ENCODE data around the gene USP20. TPM values are rescaled to one million over a fixed set of nuclear protein-coding genes. Genes with fewer than 3 reads are reported as not detected.
"Not testable (repeated sequence)": the region's sequence is repeated elsewhere in the genome, so short reads cannot be mapped to it uniquely, and the experiment has no call there.

Gene USP20
- total and polyA plus RNA-seq, 8 donors: 7.3 to 52.1 (median 17.1) TPM

- intact Hi-C loops (cut with DNase I; ENCODE audit: low total_unique reads): loop anchor here (10.0 kb wide), 1 partner anchor 157 kb away; the partner anchor contains the start of gene FNBP1
- Histone ChIP-seq H3K4me1 (peaks cover 41 to 89% (median 54%) of the 10 kb centered on the region in 4 donors), H3K4me3 (peak overlapping the region; percentile 2 to 23 (median 13)), H3K36me3 (peaks cover 0 to 33% (median 18%) of the 10 kb centered on the region in 4 donors), H3K27ac (peak overlapping the region; percentile 32 to 92 (median 85)), H3K9me3 (no peaks in the 10 kb centered on the region), H3K27me3 (no peaks in the 10 kb centered on the region)
- peak in 1 of 2 donors; percentile 62 for DNase-seq
- 45 to 61% (median 56%) methylated on average over 27 of the region's 27 CpGs for WGBS, 5 donors
- TF ChIP-seq POLR2AphosphoS5 (IDR thresholded peaks at IDR 0.05) (peak in 2 of 3 donors; percentile 1 to 13), POLR2A (IDR thresholded peaks at IDR 0.05) (no peak), EP300 (IDR thresholded peaks at IDR 0.05) (no peak)
These were observed 52.4 kb downstream of the USP20 start for GRCh38 chr9:129887334-129888292.

- DNase-seq: peak; percentile 62 to 84
- H3K27me3 ChIP-seq: no peaks in the 10 kb centered on the region
- H3K27ac ChIP-seq: peak overlapping the region; percentile 32 to 92 (median 85)
- H3K36me3 ChIP-seq: peaks cover 0 to 33% (median 18%) of the 10 kb centered on the region in 4 donors
- intact Hi-C loops (cut with DNase I; ENCODE audit: low total_unique reads): loop anchor here (10.0 kb wide), 1 partner anchor 156 kb away; the partner anchor contains the start of gene FNBP1
- peak overlapping the region; percentile 2 to 23 (median 13) for H3K4me3 ChIP-seq
- no peaks in the 10 kb centered on the region for H3K9me3 ChIP-seq
- H3K4me1 ChIP-seq: peaks cover 46 to 95% (median 58%) of the 10 kb centered on the region in 4 donors
- WGBS, 5 donors: 62 to 74% (median 68%) methylated on average over 29 of the region's 29 CpGs
- TF ChIP-seq POLR2A (IDR thresholded peaks at IDR 0.05) (no peak), POLR2AphosphoS5 (IDR thresholded peaks at IDR 0.05) (peak in 2 of 3 donors; percentile 33 to 59)
These were observed 53.2 kb downstream of the USP20 start for GRCh38 chr9:129888293-129889121.

- no peak for DNase-seq
- Histone ChIP-seq H3K27me3 (no peaks in the 10 kb centered on the region), H3K4me3 (no peak overlapping the region), H3K4me1 (peaks cover 39 to 87% (median 50%) of the 10 kb centered on the region in 4 donors), H3K36me3 (peaks cover 0 to 36% (median 21%) of the 10 kb centered on the region in 4 donors), H3K9me3 (no peaks in the 10 kb centered on the region), H3K27ac (peak overlapping the region; percentile 0 to 92 (median 85))
- intact Hi-C loops (cut with DNase I; ENCODE audit: low total_unique reads): loop anchor here (10.0 kb wide), 1 partner anchor 155 kb away; the partner anchor contains the start of gene FNBP1
- TF ChIP-seq POLR2A (IDR thresholded peaks at IDR 0.05) (no peak), CTCF (IDR thresholded peaks at IDR 0.05) (no peak), EP300 (IDR thresholded peaks at IDR 0.05) (no peak), POLR2AphosphoS5 (IDR thresholded peaks at IDR 0.05) (no peak)
- 78 to 87% (median 82%) methylated on average over 31 of the region's 31 CpGs for WGBS, 5 donors
These were observed 54.1 kb downstream of the USP20 start for GRCh38 chr9:129889122-129889940.

- WGBS, 5 donors: 62 to 79% (median 71%) methylated on average over 27 to 37 of the region's 37 CpGs
- Histone ChIP-seq H3K27me3 (no peaks in the 10 kb centered on the region), H3K4me1 (peaks cover 34 to 79% (median 42%) of the 10 kb centered on the region in 4 donors), H3K36me3 (peaks cover 0 to 44% (median 29%) of the 10 kb centered on the region in 4 donors), H3K4me3 (peak overlapping the region in 3 of 4 donors; percentile 3 to 25 (median 22)), H3K27ac (peak overlapping the region; percentile 32 to 92 (median 85)), H3K9me3 (no peaks in the 10 kb centered on the region)
- TF ChIP-seq CTCF (IDR thresholded peaks at IDR 0.05): no peak
- no peak for TF ChIP-seq EP300 (IDR thresholded peaks at IDR 0.05)
- no peak for TF ChIP-seq POLR2A (IDR thresholded peaks at IDR 0.05)
- TF ChIP-seq POLR2AphosphoS5 (IDR thresholded peaks at IDR 0.05): no peak
- intact Hi-C loops (cut with DNase I; ENCODE audit: low total_unique reads): loop anchor here (10.0 kb wide), 1 partner anchor 155 kb away; the partner anchor contains the start of gene FNBP1
- DNase-seq: peak; percentile 47 to 75
These were observed 54.9 kb downstream of the USP20 start for GRCh38 chr9:129889941-129890717.

GRCh38 chr9:129890718-129891299 is 55.6 kb downstream of the USP20 start:
- WGBS, 5 donors: 74 to 88% (median 77%) methylated on average over 13 to 14 of the region's 14 CpGs
- DNase-seq; H3K27me3 ChIP-seq; H3K9me3 ChIP-seq; intact Hi-C loops (cut with DNase I; ENCODE audit: low total_unique reads): not testable (repeated sequence)
- H3K36me3 ChIP-seq: peaks cover 5 to 51% (median 36%) of the 10 kb centered on the region in 4 donors
- H3K4me1 ChIP-seq: peaks cover 28 to 72% (median 36%) of the 10 kb centered on the region in 4 donors
- peak overlapping the region in 4 of 5 donors; percentile 74 to 92 (median 86) for H3K27ac ChIP-seq
- peak overlapping the region in 3 of 4 donors; percentile 3 to 25 (median 22) for H3K4me3 ChIP-seq

All from stomach (tissue), 9 donors.